ENCODE results near the gene ATAD3C.
"Not testable (repeated sequence)": the region's sequence is repeated elsewhere in the genome, so short reads cannot be mapped to it uniquely, and the experiment has no call there.

- not testable (repeated sequence) for TF ChIP-seq CTCF (IDR thresholded peaks at IDR 0.05 in 2 of 3, conservative IDR thresholded peaks at IDR 0.05 in 1 of 3; ENCODE audit: control insufficient read depth in 2 of 3, extremely low read depth in 1 of 3, insufficient read depth in 1 of 3, low read depth in 3 of 3, low read length in 3 of 3); BHLHE40 (IDR thresholded peaks at IDR 0.05; ENCODE audit: borderline replicate concordance in 1 of 2, low read depth in 2 of 2, low read length in 1 of 2); EZH2 (IDR thresholded peaks at IDR 0.05; ENCODE audit: borderline replicate concordance, control insufficient read depth, low read depth, low read length); KAT2A (conservative IDR thresholded peaks at IDR 0.05; ENCODE audit: control insufficient read depth, low read depth, low read length); E2F4 (IDR thresholded peaks at IDR 0.05; ENCODE audit: low read depth, low read length); JUND (IDR thresholded peaks at IDR 0.05; ENCODE audit: low read depth, low read length); CEBPB (IDR thresholded peaks at IDR 0.05; ENCODE audit: borderline replicate concordance in 1 of 2, low read depth in 2 of 2, low read length in 2 of 2); ZNF274 (IDR thresholded peaks at IDR 0.05; ENCODE audit: insufficient read depth, insufficient read length)
- TF ChIP-seq, protein P1, sequence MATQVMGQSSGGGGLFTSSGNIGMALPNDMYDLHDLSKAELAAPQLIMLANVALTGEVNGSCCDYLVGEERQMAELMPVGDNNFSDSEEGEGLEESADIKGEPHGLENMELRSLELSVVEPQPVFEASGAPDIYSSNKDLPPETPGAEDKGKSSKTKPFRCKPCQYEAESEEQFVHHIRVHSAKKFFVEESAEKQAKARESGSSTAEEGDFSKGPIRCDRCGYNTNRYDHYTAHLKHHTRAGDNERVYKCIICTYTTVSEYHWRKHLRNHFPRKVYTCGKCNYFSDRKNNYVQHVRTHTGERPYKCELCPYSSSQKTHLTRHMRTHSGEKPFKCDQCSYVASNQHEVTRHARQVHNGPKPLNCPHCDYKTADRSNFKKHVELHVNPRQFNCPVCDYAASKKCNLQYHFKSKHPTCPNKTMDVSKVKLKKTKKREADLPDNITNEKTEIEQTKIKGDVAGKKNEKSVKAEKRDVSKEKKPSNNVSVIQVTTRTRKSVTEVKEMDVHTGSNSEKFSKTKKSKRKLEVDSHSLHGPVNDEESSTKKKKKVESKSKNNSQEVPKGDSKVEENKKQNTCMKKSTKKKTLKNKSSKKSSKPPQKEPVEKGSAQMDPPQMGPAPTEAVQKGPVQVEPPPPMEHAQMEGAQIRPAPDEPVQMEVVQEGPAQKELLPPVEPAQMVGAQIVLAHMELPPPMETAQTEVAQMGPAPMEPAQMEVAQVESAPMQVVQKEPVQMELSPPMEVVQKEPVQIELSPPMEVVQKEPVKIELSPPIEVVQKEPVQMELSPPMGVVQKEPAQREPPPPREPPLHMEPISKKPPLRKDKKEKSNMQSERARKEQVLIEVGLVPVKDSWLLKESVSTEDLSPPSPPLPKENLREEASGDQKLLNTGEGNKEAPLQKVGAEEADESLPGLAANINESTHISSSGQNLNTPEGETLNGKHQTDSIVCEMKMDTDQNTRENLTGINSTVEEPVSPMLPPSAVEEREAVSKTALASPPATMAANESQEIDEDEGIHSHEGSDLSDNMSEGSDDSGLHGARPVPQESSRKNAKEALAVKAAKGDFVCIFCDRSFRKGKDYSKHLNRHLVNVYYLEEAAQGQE (IDR thresholded peaks at IDR 0.05; ENCODE audit: low read depth, low read length), result not testable (repeated sequence)
These were observed 56.3 kb downstream of the ATAD3C start for GRCh38 chr1:1505801-1506200.

All from GM12878 (cell line).